ENCODE measurements around the gene PIK3C2A. TPM values are rescaled to one million over a fixed set of nuclear protein-coding genes. Genes with fewer than 3 reads are reported as not detected.

The PIK3C2A gene
- total and polyA plus RNA-seq, 2 of the 13 experiments (the other 11 are each of a cell fraction or from before 2014, with no cell fraction given), result 27.5 to 49.9 TPM

DNA sequence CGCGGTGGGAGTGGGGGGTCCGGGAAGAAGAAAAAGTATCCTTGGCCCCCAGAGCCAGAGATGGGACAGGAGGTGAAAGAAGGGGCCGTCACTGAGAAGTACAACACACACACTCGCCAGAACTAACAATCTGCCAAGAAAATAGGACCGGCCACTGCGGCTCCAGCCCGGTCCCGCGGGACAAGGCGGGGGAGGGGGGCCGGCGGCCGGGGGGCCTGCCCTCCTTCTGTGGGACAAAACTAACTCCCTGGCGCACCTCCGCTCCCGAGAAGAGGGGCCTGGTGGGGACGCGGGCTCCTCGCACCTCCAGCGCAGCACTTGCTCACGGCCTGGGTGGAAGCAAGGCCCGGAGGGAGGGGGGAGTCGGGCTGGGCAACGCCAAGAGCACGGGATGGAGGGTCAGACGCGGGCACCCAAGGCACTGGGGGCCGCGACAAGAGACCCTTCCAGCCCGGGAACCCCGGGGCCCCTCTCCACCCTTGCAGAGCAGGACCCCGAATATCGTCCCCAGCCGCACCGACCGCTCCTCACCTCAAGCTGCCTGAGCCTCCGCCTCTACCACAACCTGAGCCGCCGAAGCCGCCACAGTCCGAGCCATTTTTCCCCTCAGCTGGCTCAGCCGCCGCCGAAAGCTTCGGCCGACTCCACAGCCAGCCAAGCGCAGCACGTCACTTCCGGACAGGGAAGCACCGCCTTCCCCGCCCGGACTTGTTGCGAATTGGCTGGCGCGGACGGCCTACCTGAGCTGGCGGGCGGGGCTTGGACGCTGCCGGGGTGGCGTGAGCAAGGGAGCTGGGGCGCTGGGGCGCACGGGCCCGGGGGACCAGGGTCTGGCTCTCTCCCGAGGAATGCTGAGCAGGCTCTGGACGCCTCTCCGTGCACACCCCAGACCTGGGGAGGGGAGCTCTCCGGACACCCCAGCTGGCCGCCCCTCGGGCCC lies at the start of gene PIK3C2A (continued):
- TF ChIP-seq FOXA3 (CRISPR knock-in tag; IDR thresholded peaks at IDR 0.05) (peak; percentile 32; the same call in 1 of the 2 replicates), IRF2 (CRISPR knock-in tag; IDR thresholded peaks at IDR 0.05) (no peak; the same call in 1 of the 2 replicates), ZNF570 (CRISPR knock-in tag; IDR thresholded peaks at IDR 0.05; ENCODE audit: borderline replicate concordance) (no peak), BRD4 (CRISPR knock-in tag; IDR thresholded peaks at IDR 0.05) (no peak), ZNF703 (CRISPR knock-in tag; IDR thresholded peaks at IDR 0.05; ENCODE audit: borderline replicate concordance) (no peak; the same call in 1 of the 2 replicates), ZNF326 (CRISPR knock-in tag; IDR thresholded peaks at IDR 0.05; ENCODE audit: borderline replicate concordance) (no peak), ZNF557 (CRISPR knock-in tag; IDR thresholded peaks at IDR 0.05) (no peak), NFATC3 (CRISPR knock-in tag; IDR thresholded peaks at IDR 0.05) (no peak), AHR (CRISPR knock-in tag; IDR thresholded peaks at IDR 0.05) (no peak; the same call in 1 of the 2 replicates), NFE2 (CRISPR knock-in tag; IDR thresholded peaks at IDR 0.05) (no peak), LBX2 (CRISPR knock-in tag; IDR thresholded peaks at IDR 0.05; ENCODE audit: borderline replicate concordance) (peak; percentile 18), ZMYM4 (CRISPR knock-in tag; IDR thresholded peaks at IDR 0.05) (peak; percentile 55), DRAP1 (CRISPR knock-in tag; IDR thresholded peaks at IDR 0.05) (peak; percentile 88), ZNF382 (CRISPR knock-in tag; IDR thresholded peaks at IDR 0.05; ENCODE audit: borderline replicate concordance) (no peak), ZNF253 (CRISPR knock-in tag; IDR thresholded peaks at IDR 0.05; ENCODE audit: borderline replicate concordance) (no peak), ZBTB10 (CRISPR knock-in tag; IDR thresholded peaks at IDR 0.05; ENCODE audit: borderline replicate concordance) (peak; percentile 75; the same call in 1 of the 2 replicates), POLR2AphosphoS2 (IDR thresholded peaks at IDR 0.05; ENCODE audit: low read depth, low read length) (peak; percentile 28; the same call in 1 of the 2 replicates), SRF (IDR thresholded peaks at IDR 0.05; ENCODE audit: low read depth, low read length) (no peak), ATF7-NPFF (CRISPR knock-in tag; IDR thresholded peaks at IDR 0.05; ENCODE audit: low read depth) (peak; percentile 81; the same call in 1 of the 2 replicates), DNMT3B (CRISPR knock-in tag; conservative IDR thresholded peaks at IDR 0.05) (no peak; the same call in 1 of the 2 replicates)
- TF ChIP-seq, protein P1, sequence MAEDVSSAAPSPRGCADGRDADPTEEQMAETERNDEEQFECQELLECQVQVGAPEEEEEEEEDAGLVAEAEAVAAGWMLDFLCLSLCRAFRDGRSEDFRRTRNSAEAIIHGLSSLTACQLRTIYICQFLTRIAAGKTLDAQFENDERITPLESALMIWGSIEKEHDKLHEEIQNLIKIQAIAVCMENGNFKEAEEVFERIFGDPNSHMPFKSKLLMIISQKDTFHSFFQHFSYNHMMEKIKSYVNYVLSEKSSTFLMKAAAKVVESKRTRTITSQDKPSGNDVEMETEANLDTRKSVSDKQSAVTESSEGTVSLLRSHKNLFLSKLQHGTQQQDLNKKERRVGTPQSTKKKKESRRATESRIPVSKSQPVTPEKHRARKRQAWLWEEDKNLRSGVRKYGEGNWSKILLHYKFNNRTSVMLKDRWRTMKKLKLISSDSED (CRISPR knock-in tag; IDR thresholded peaks at IDR 0.05), result no peak
- TF ChIP-seq, protein P2, sequence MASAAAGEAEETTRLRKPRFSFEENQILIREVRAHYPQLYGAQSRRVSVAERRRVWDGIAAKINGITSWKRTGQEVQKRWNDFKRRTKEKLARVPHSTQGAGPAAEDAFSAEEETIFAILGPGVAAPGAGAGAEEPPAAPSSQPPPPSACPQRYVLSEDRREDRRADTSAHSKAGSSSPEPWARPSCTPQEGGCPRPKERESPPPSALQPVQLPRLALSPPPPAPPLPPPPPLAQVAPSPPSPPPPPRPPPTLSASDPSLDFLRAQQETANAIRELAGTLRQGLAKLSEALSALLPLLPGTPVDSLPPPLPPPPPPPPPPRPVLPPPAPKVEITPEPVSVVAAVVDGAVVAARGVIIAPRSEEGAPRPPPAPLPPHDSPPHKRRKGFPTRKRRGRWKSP (CRISPR knock-in tag; IDR thresholded peaks at IDR 0.05), result peak; percentile 76; the same call in 1 of the 2 replicates

Measured in HepG2 (cell line).